Peyer's patch (tissue), 4 donors: Measurements from ENCODE around the gene KCNA1.

Source experiments
- CTCF ChIP-seq, 6 experiments: fragments of 450-650 bp in 4 of 6; fragments of 200-600 bp in 2 of 6; sonication (generic) in 1 of 6; IDR thresholded peaks; one replicate each; pipeline ENCODE4 v1.5.1; 2017 to 2019; ENCODE audit warnings: antibody characterized with exemption in 6 of 6, mild to moderate bottlenecking in 3 of 6, moderate library complexity in 1 of 6
- POLR2A ChIP-seq, 2 donors: fragments of 450-650 bp; IDR thresholded peaks; one replicate each; pipeline ENCODE4 v1.5.1; 2017; ENCODE audit warnings: antibody characterized with exemption in 2 of 2, mild to moderate bottlenecking in 2 of 2, moderate library complexity in 2 of 2

DNA sequence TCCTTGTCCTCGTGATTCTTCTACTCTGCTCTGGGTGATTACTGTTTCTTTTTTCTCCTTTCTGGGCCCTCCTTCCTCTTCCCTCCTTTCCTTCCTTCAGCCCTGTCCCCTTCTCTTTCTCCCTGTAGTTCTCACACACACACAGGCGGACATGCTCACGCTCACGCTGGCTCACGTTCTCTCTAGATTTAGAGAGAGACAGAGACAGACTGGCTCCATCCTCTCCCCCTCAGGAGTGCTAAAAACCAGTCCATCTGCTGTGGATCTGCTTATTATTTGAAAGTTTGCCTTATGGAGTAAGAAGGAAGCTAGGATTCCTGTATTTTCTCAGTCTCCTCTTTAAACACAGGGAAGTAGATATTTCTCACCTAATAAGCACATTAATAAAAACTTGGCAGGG lies 48.1 kb downstream of the KCNA1 start:
- TF ChIP-seq CTCF (IDR thresholded peaks at IDR 0.05) (no peak), POLR2A (IDR thresholded peaks at IDR 0.05) (no peak)
